ENCODE results near the gene PTPRF.

The PTPRF gene

GRCh38 chr1:43606624-43607023 is 75.9 kb downstream of the PTPRF start:
- peaks cover 85% of the 10 kb centered on the region for H3K36me3 ChIP-seq
- no peak overlapping the region for H3K4me3 ChIP-seq (ENCODE audit: low read depth, low read length)
- H3K9me3 ChIP-seq (ENCODE audit: severe bottlenecking) = no peaks in the 10 kb centered on the region
- H3K27ac ChIP-seq = no peak overlapping the region
- DNase-seq = no peak
- no peaks in the 10 kb centered on the region for H3K27me3 ChIP-seq (ENCODE audit: insufficient read depth, low read depth, severe bottlenecking)
- no peak for TF ChIP-seq CTCF (IDR thresholded peaks at IDR 0.05; ENCODE audit: low read depth, low read length)

- Histone ChIP-seq H3K36me3 (peaks cover 83% of the 10 kb centered on the region), H3K9me3 (ENCODE audit: severe bottlenecking) (no peaks in the 10 kb centered on the region), H3K4me3 (ENCODE audit: low read depth, low read length) (no peak overlapping the region), H3K27ac (no peak overlapping the region), H3K27me3 (ENCODE audit: insufficient read depth, low read depth, severe bottlenecking) (no peaks in the 10 kb centered on the region)
- TF ChIP-seq CTCF (IDR thresholded peaks at IDR 0.05; ENCODE audit: low read depth, low read length) = no peak
- no peak for DNase-seq
Measured at GRCh38 chr1:43608827-43609226, 78.1 kb downstream of the PTPRF start.

- Histone ChIP-seq H3K27ac (no peak overlapping the region), H3K36me3 (peaks cover 75% of the 10 kb centered on the region)
- no peak for DNase-seq
Measured at GRCh38 chr1:43610339-43610738, 79.7 kb downstream of the PTPRF start.

GRCh38 chr1:43611950-43612349 is 81.3 kb downstream of the PTPRF start:
- Histone ChIP-seq H3K27ac (no peak overlapping the region), H3K36me3 (peaks cover 64% of the 10 kb centered on the region)

More at GRCh38 chr1:43610339-43610738, 79.7 kb downstream of the PTPRF start:
- TF ChIP-seq CTCF (IDR thresholded peaks at IDR 0.05; ENCODE audit: low read depth, low read length) = no peak
- no peaks in the 10 kb centered on the region for H3K9me3 ChIP-seq (ENCODE audit: severe bottlenecking)
- no peak overlapping the region for H3K4me3 ChIP-seq (ENCODE audit: low read depth, low read length)
- H3K27me3 ChIP-seq (ENCODE audit: insufficient read depth, low read depth, severe bottlenecking) = no peaks in the 10 kb centered on the region

GRCh38 chr1:43612406-43612805 is 81.7 kb downstream of the PTPRF start:
- Histone ChIP-seq H3K9me3 (ENCODE audit: severe bottlenecking) (no peaks in the 10 kb centered on the region), H3K27ac (no peak overlapping the region), H3K4me3 (ENCODE audit: low read depth, low read length) (no peak overlapping the region), H3K27me3 (ENCODE audit: insufficient read depth, low read depth, severe bottlenecking) (no peaks in the 10 kb centered on the region), H3K36me3 (peaks cover 60% of the 10 kb centered on the region)
- no peak for DNase-seq
- TF ChIP-seq CTCF (IDR thresholded peaks at IDR 0.05; ENCODE audit: low read depth, low read length) = no peak

More at GRCh38 chr1:43611950-43612349, 81.3 kb downstream of the PTPRF start:
- Histone ChIP-seq H3K4me3 (ENCODE audit: low read depth, low read length) (no peak overlapping the region), H3K27me3 (ENCODE audit: insufficient read depth, low read depth, severe bottlenecking) (no peaks in the 10 kb centered on the region), H3K9me3 (ENCODE audit: severe bottlenecking) (no peaks in the 10 kb centered on the region)
- DNase-seq = no peak
- TF ChIP-seq CTCF (IDR thresholded peaks at IDR 0.05; ENCODE audit: low read depth, low read length) = no peak

All from WERI-Rb-1 (cell line).